ENCODE data around the gene DCHS1.

Gene DCHS1

GRCh38 chr11:6609502-6610015, 46.0 kb downstream of the DCHS1 start:
- H4K20me1 ChIP-seq (ENCODE audit: control insufficient read depth, insufficient read depth, low read depth, low read length), result no peaks in the 10 kb centered on the region
- no peaks in the 10 kb centered on the region for H3K9me2 ChIP-seq (replicated peaks; ENCODE audit: control insufficient read depth, low read length)
- H3K27me3 ChIP-seq (ENCODE audit: control insufficient read depth, low read length), result no peaks in the 10 kb centered on the region
- H3K9me3 ChIP-seq (ENCODE audit: control insufficient read depth, insufficient read depth, low read length), result no peaks in the 10 kb centered on the region
- peaks cover 56% of the 10 kb centered on the region for H3K4me1 ChIP-seq (ENCODE audit: control insufficient read depth, low read length)
- H3K4me3 ChIP-seq (ENCODE audit: low read length), result no peak overlapping the region
- no peak overlapping the region for H3K4me2 ChIP-seq (ENCODE audit: low read length)
- H3K36me3 ChIP-seq (ENCODE audit: control insufficient read depth, low read length), result peaks cover 57% of the 10 kb centered on the region
- no peak for TF ChIP-seq CTCF (IDR thresholded peaks at IDR 0.05; ENCODE audit: low read depth, low read length, poor library complexity, severe bottlenecking)
- TF ChIP-seq EZH2phosphoT487 (IDR thresholded peaks at IDR 0.05; ENCODE audit: borderline replicate concordance, low read length), result no peak
- H3K27ac ChIP-seq (ENCODE audit: low read depth, low read length), result no peak overlapping the region
- peaks cover 45% of the 10 kb centered on the region for H3K79me2 ChIP-seq (ENCODE audit: control insufficient read depth, low read length)
- peaks cover 16% of the 10 kb centered on the region; the same call in 1 of the 2 replicates for H3F3A ChIP-seq (ENCODE audit: control insufficient read depth, insufficient read depth)

GRCh38 chr11:6608726-6609501, 46.7 kb downstream of the DCHS1 start:
- H4K20me1 ChIP-seq (ENCODE audit: control insufficient read depth, insufficient read depth, low read depth, low read length), result no peaks in the 10 kb centered on the region
- peaks cover 59% of the 10 kb centered on the region for H3K4me1 ChIP-seq (ENCODE audit: control insufficient read depth, low read length)
- peaks cover 60% of the 10 kb centered on the region for H3K36me3 ChIP-seq (ENCODE audit: control insufficient read depth, low read length)
- H3K79me2 ChIP-seq (ENCODE audit: control insufficient read depth, low read length), result peaks cover 51% of the 10 kb centered on the region
- H3F3A ChIP-seq (ENCODE audit: control insufficient read depth, insufficient read depth), result peaks cover 17% of the 10 kb centered on the region; the same call in 1 of the 2 replicates
- no peaks in the 10 kb centered on the region for H3K27me3 ChIP-seq (ENCODE audit: control insufficient read depth, low read length)
- no peak for TF ChIP-seq EZH2phosphoT487 (IDR thresholded peaks at IDR 0.05; ENCODE audit: borderline replicate concordance, low read length)
- TF ChIP-seq CTCF (IDR thresholded peaks at IDR 0.05; ENCODE audit: low read depth, low read length, poor library complexity, severe bottlenecking), result no peak
- no peaks in the 10 kb centered on the region for H3K9me2 ChIP-seq (replicated peaks; ENCODE audit: control insufficient read depth, low read length)
- H3K27ac ChIP-seq (ENCODE audit: low read depth, low read length), result no peak overlapping the region
- H3K4me3 ChIP-seq (ENCODE audit: low read length), result no peak overlapping the region
- no peak overlapping the region for H3K4me2 ChIP-seq (ENCODE audit: low read length)
- H3K9me3 ChIP-seq (ENCODE audit: control insufficient read depth, insufficient read depth, low read length), result no peaks in the 10 kb centered on the region

GRCh38 chr11:6608011-6608410, 47.6 kb downstream of the DCHS1 start:
- H3K9me2 ChIP-seq (replicated peaks; ENCODE audit: control insufficient read depth, low read length), result no peaks in the 10 kb centered on the region
- H3K9me3 ChIP-seq (ENCODE audit: control insufficient read depth, insufficient read depth, low read length), result no peaks in the 10 kb centered on the region
- no peak overlapping the region for H3K4me2 ChIP-seq (ENCODE audit: low read length)
- no peaks in the 10 kb centered on the region for H4K20me1 ChIP-seq (ENCODE audit: control insufficient read depth, insufficient read depth, low read depth, low read length)
- H3K27ac ChIP-seq (ENCODE audit: low read depth, low read length), result no peak overlapping the region
- peaks cover 63% of the 10 kb centered on the region for H3K36me3 ChIP-seq (ENCODE audit: control insufficient read depth, low read length)
- TF ChIP-seq CTCF (IDR thresholded peaks at IDR 0.05; ENCODE audit: low read depth, low read length, poor library complexity, severe bottlenecking), result no peak
- no peak for TF ChIP-seq EZH2phosphoT487 (IDR thresholded peaks at IDR 0.05; ENCODE audit: borderline replicate concordance, low read length)
- no peak overlapping the region for H3K4me3 ChIP-seq (ENCODE audit: low read length)
- peaks cover 15% of the 10 kb centered on the region; the same call in 1 of the 2 replicates for H3F3A ChIP-seq (ENCODE audit: control insufficient read depth, insufficient read depth)
- H3K79me2 ChIP-seq (ENCODE audit: control insufficient read depth, low read length), result peaks cover 60% of the 10 kb centered on the region
- H3K4me1 ChIP-seq (ENCODE audit: control insufficient read depth, low read length), result peaks cover 56% of the 10 kb centered on the region
- no peaks in the 10 kb centered on the region for H3K27me3 ChIP-seq (ENCODE audit: control insufficient read depth, low read length)

All from DOHH2 (cell line).